Esophagus (tissue), 2 donors: ENCODE data around the gene TMEM203. TPM values are rescaled to one million over a fixed set of nuclear protein-coding genes. Genes with fewer than 3 reads are reported as not detected.
"Not testable (repeated sequence)": the region's sequence is repeated elsewhere in the genome, so short reads cannot be mapped to it uniquely, and the experiment has no call there.

ENCODE experiments used
- H3K27ac ChIP-seq, 2 donors: one replicate each; pipeline ENCODE4 v1.5.1; 2013; ENCODE audit warnings: low read depth in 2 of 2, mild to moderate bottlenecking in 2 of 2, inconsistent platforms in 1 of 2, low read length in 1 of 2, moderate library complexity in 1 of 2
- H3K27me3 ChIP-seq, 2 donors: one replicate each; pipeline ENCODE4 v1.6.1; 2013; ENCODE audit warnings: low read length in 2 of 2, control low read depth in 1 of 2, mild to moderate bottlenecking in 1 of 2; ENCODE audit not compliant: insufficient read depth in 2 of 2, control insufficient read depth in 1 of 2
- H3K36me3 ChIP-seq, 2 donors: one replicate each; pipeline ENCODE4 v1.6.1; 2013; ENCODE audit warnings: low read length in 1 of 2; ENCODE audit not compliant: control insufficient read depth in 2 of 2, insufficient read depth in 2 of 2
- H3K4me1 ChIP-seq, 2 donors: one replicate each; pipeline ENCODE4 v1.6.1; 2013; ENCODE audit warnings: low read length in 1 of 2; ENCODE audit not compliant: control insufficient read depth in 2 of 2, insufficient read depth in 2 of 2
- H3K4me3 ChIP-seq, 2 donors: one replicate each; pipeline ENCODE4 v1.5.1; 2013; ENCODE audit warnings: low read length in 2 of 2, mild to moderate bottlenecking in 2 of 2, low read depth in 1 of 2, moderate library complexity in 1 of 2
- H3K9me3 ChIP-seq, 2 donors: one replicate each; pipeline ENCODE4 v1.6.1; 2013; ENCODE audit warnings: mild to moderate bottlenecking in 2 of 2, low read depth in 1 of 2, low read length in 1 of 2, moderate library complexity in 1 of 2; ENCODE audit not compliant: control insufficient read depth in 2 of 2, insufficient read depth in 1 of 2
- WGBS, 2 donors: extraction: QIAGEN DNeasy Blood & Tissue Kit; methylation state at CpG; one replicate each; pipeline ENCODE4 v1.1.7; 2013; 5-methylcytosine and 5-hydroxymethylcytosine counted together
- polyA plus RNA-seq, 2 donors: library from polyadenylated mRNA; stranded (reverse); fragments of 200-250 nt; gene quantifications; one replicate each; pipeline ENCODE4 v1.2.3, GENCODE V29; 2013
- donor health status: healthy with polysubstance abuse.
- donor health status: Bipolar disorder and iron deficiency.

Gene TMEM203
- polyA plus RNA-seq, 2 donors, result 21.6 to 27.5 TPM

GRCh38 chr9:137241490-137242268 is 36.2 kb upstream of the TMEM203 start:
- peak overlapping the region; percentile 76 to 85 for H3K4me3 ChIP-seq
- WGBS, 2 donors, result 1 to 2% methylated on average over 45 to 83 of the region's 83 CpGs
- no peaks in the 10 kb centered on the region for H3K9me3 ChIP-seq
- peak overlapping the region; percentile 98 to 100 for H3K27ac ChIP-seq
- peaks cover 0 to 18% of the 10 kb centered on the region in 2 donors for H3K36me3 ChIP-seq
- no peaks in the 10 kb centered on the region for H3K27me3 ChIP-seq
- peaks cover 3 to 39% of the 10 kb centered on the region in 2 donors for H3K4me1 ChIP-seq

DNA sequence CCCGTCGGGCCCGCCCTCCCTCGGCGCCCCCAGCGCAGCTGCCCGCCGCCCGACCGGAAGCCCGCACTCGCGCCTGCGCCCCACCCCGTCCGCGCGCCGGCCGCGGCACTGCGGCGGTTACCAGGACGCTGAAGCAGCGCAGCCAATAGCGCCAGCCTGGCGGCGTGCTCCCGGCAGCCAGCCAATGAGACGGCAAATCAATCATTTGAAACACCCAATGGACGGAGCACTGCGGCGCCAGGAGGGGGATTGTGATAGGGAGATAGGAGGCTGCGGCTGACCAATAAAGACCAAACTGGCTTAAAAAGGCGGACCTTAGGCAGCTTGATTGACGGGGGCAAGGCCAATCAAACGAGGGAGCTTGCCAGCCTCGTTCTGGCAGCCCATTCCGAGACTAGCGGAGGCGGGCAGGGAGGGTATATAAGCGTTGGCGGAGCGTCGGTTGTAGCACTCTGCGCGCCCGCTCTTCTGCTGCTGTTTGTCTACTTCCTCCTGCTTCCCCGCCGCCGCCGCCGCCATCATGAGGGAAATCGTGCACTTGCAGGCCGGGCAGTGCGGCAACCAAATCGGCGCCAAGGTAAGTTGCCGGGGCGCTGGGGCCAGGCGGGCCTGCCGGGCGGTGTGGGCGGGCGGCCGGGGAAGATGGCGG is 35.5 kb upstream of the TMEM203 start, which contains the start of gene TUBB4B:
TSS of gene TUBB4B (plus strand) at position 447 of the 649 bp plus-strand sequence. CDS start at position 521, 74 bp downstream.
- 0 to 1% methylated on average over 57 to 67 of the region's 67 CpGs for WGBS, 2 donors
- H3K27me3 ChIP-seq, result no peaks in the 10 kb centered on the region
- peak within 1 kb of the TSS; percentile 98 to 100 for H3K27ac ChIP-seq
- H3K4me1 ChIP-seq, result peaks cover 6 to 45% of the 10 kb centered on the region in 2 donors
- H3K36me3 ChIP-seq, result peaks cover 0 to 18% of the 10 kb centered on the region in 2 donors
- H3K4me3 ChIP-seq, result peak within 1 kb of the TSS; percentile 76 to 85
- H3K9me3 ChIP-seq, result no peaks in the 10 kb centered on the region

GRCh38 chr9:137240318-137240840 is 34.9 kb upstream of the TMEM203 start:
- Histone ChIP-seq H3K4me3 (peak overlapping the region; percentile 67 to 85), H3K27me3 (no peaks in the 10 kb centered on the region), H3K36me3 (peaks cover 0 to 18% of the 10 kb centered on the region in 2 donors), H3K9me3 (no peaks in the 10 kb centered on the region), H3K4me1 (peaks cover 7 to 45% of the 10 kb centered on the region in 2 donors), H3K27ac (peak overlapping the region; percentile 91 to 94)
- 0 to 1% methylated on average over 38 to 58 of the region's 58 CpGs for WGBS, 2 donors

DNA sequence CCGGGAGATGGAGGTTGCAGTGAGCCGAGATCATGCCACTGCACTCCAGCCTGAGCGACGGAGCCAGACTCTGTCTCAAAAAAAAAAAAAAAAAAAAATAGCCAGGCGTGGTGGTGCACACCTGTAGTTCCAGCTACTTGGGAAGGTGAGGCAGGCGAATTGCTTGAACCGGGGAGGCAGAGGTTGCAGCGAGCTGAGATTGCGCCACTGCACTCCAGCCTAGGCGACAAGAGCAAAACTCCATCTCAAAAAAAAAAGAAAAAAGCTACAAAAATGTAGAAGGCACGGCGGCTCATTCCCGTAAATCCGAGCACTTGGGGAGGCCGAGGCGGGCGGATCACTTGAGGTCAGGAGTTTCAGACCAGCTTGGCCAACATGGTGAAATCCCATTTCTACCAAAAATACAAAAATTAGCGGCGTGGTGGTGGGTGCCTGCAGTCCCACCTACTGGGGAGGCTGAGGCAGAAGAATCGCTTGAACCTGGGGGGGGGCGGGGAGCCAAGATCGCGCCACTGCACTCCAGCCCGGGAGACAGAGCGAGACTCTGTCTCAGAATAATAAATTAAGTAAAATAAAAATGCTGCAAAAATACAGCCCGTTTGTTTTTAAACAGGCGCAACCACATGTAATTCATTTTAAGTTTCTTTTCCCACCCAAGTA is 34.2 kb upstream of the TMEM203 start:
- Histone ChIP-seq H3K4me3 (peak overlapping the region in 1 of 2 donors; percentile 85), H3K36me3 (peaks cover 0 to 18% of the 10 kb centered on the region in 2 donors), H3K4me1 (peaks cover 7 to 40% of the 10 kb centered on the region in 2 donors), H3K27ac (peak overlapping the region; percentile 28 to 91)
- not testable (repeated sequence) for H3K27me3 ChIP-seq, H3K9me3 ChIP-seq
- WGBS, 2 donors, result 52 to 56% methylated on average over 27 of the region's 27 CpGs

- 55 to 72% methylated on average over 12 to 13 of the region's 13 CpGs for WGBS, 2 donors
- H3K9me3 ChIP-seq, result no peaks in the 10 kb centered on the region
- H3K27me3 ChIP-seq, result no peaks in the 10 kb centered on the region
- peak overlapping the region in 1 of 2 donors; percentile 2 for H3K27ac ChIP-seq
- H3K4me3 ChIP-seq, result no peak overlapping the region
- H3K4me1 ChIP-seq, result peaks cover 7 to 24% of the 10 kb centered on the region in 2 donors
- peaks cover 0 to 8% of the 10 kb centered on the region in 2 donors for H3K36me3 ChIP-seq
Observed at GRCh38 chr9:137237759-137238726, 32.6 kb upstream of the TMEM203 start.

GRCh38 chr9:137236936-137237421 is 31.5 kb upstream of the TMEM203 start:
- H3K9me3 ChIP-seq, result no peaks in the 10 kb centered on the region
- H3K27me3 ChIP-seq, result no peaks in the 10 kb centered on the region
- H3K4me3 ChIP-seq, result no peak overlapping the region
- peaks cover 7 to 17% of the 10 kb centered on the region in 2 donors for H3K4me1 ChIP-seq
- no peak overlapping the region for H3K27ac ChIP-seq
- WGBS, 2 donors, result 46 to 48% methylated on average over 11 of the region's 11 CpGs
- H3K36me3 ChIP-seq, result no peaks in the 10 kb centered on the region

GRCh38 chr9:137236238-137236935 is 30.9 kb upstream of the TMEM203 start:
- Histone ChIP-seq H3K4me3 (no peak overlapping the region), H3K27ac (no peak overlapping the region), H3K36me3 (no peaks in the 10 kb centered on the region), H3K9me3 (no peaks in the 10 kb centered on the region), H3K4me1 (peaks cover 7 to 17% of the 10 kb centered on the region in 2 donors), H3K27me3 (no peaks in the 10 kb centered on the region)
- 10 to 14% methylated on average over 28 to 31 of the region's 31 CpGs for WGBS, 2 donors
